ENCODE results near the gene GID8. TPM values are rescaled to one million over a fixed set of nuclear protein-coding genes. Genes with fewer than 3 reads are reported as not detected.

The GID8 gene
- total RNA-seq, 1 experiment from 2014 or later = 35.6 TPM

DNA sequence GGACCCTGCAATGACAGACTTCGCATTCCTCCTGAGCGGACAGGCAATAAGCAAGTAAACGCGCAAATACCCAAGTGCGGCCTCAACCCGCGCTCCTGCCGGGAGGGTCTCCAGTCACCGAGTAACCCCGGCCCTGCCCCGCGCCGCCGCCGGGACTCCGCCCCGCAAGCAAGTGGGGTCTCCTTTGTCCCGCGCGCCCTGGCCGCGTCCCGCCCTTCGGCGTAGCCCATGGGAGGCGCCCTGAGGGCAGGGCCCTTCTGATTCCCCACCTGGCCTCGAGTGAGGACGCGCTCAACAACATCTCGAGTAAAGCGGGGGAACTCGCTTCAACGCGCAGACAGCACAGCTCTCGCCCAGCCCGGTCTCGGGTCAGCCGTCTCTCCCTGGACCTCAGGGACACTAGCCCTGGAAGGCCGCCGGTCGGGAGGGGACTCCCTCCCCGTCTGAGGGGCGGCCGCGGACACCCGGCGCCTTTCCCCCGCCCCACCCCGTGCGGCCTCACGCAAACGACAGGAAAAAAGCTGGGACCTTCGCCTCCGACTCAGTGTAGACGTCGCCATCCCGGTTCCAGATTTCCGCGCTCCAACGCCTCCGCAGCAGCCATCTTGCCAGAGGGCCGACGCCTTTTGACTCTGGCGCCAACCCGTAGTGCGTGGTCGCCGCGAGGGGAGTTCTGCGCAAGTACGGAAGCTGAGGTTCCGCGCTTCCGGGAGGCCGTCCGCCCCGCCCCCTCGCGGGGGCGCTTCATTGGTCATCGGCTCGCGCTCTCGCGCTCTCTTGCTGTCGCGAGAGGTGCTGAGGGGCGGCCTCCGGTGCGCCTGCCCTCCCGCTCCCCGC, 461 bp upstream of the GID8 start:
- H3K27me3 ChIP-seq (ENCODE audit: insufficient read depth, low read length) = no peaks in the 10 kb centered on the region
- H3K4me2 ChIP-seq (ENCODE audit: low read length) = peak overlapping the region; percentile 80
- H3K27ac ChIP-seq (ENCODE audit: low read depth, low read length) = peak overlapping the region; percentile 98
- BruUV-seq (replicated peaks) = no TSS peak
- peaks cover 14 to 28% of the 10 kb centered on the region in 2 experiments; a peak in 2 of 4 replicates for H3K36me3 ChIP-seq (ENCODE audit: control insufficient read depth in 1 of 2, insufficient read depth in 2 of 2, low read length in 2 of 2)
- RAD21 ChIA-PET (ENCODE audit: low non-redundant PET in 1 of 2, low total read pairs in 2 of 2, uncharacterized antibody in 2 of 2, unreplicated experiment in 2 of 2) = no interaction called here
- CTCF ChIA-PET = interaction anchor here (1.4 kb wide), 1 partner anchor 29 kb away, joined by 3 read pairs; no protein-coding TSS in a partner anchor
- peaks cover 15% of the 10 kb centered on the region; the same call in 1 of the 2 replicates for H4K20me1 ChIP-seq (ENCODE audit: insufficient read depth)
- H3K9me2 ChIP-seq (ENCODE audit: insufficient read depth) = no peaks in the 10 kb centered on the region
- peak; percentile 90 for ATAC-seq
- H3K4me1 ChIP-seq (ENCODE audit: control insufficient read depth in 1 of 2, insufficient read depth in 2 of 2, low read length in 2 of 2) = peaks cover 10 to 29% of the 10 kb centered on the region in 2 experiments; a peak in 3 of 4 replicates
- intact Hi-C loops (cut with micrococcal nuclease) = no loop called here
- H3K9me3 ChIP-seq (ENCODE audit: control insufficient read depth in 1 of 2, insufficient read depth in 1 of 2, low read depth in 1 of 2, low read length in 2 of 2) = no peaks in the 10 kb centered on the region
- POLR2A ChIA-PET = interaction anchor here (1.2 kb wide), 1 partner anchor 16 kb away, joined by 3 read pairs; no protein-coding TSS in a partner anchor
- DNase-seq (ENCODE audit: low read depth, low spot score) = peak; percentile 90
- H3K9ac ChIP-seq (ENCODE audit: low read length) = peak overlapping the region; percentile 100
- H3K4me3 ChIP-seq (replicated peaks in 1 of 2; ENCODE audit: low read depth in 1 of 2, low read length in 2 of 2) = peak overlapping the region; percentile 76 to 95
- H3K79me2 ChIP-seq (ENCODE audit: insufficient read depth, low read length) = peaks cover 94% of the 10 kb centered on the region
- H2AFZ ChIP-seq (ENCODE audit: low read depth, low read length, poor library complexity, severe bottlenecking) = no peak overlapping the region
- no peak for TF ChIP-seq FOSL1 (IDR thresholded peaks at IDR 0.05; ENCODE audit: low read depth)
- TF ChIP-seq, protein P1, sequence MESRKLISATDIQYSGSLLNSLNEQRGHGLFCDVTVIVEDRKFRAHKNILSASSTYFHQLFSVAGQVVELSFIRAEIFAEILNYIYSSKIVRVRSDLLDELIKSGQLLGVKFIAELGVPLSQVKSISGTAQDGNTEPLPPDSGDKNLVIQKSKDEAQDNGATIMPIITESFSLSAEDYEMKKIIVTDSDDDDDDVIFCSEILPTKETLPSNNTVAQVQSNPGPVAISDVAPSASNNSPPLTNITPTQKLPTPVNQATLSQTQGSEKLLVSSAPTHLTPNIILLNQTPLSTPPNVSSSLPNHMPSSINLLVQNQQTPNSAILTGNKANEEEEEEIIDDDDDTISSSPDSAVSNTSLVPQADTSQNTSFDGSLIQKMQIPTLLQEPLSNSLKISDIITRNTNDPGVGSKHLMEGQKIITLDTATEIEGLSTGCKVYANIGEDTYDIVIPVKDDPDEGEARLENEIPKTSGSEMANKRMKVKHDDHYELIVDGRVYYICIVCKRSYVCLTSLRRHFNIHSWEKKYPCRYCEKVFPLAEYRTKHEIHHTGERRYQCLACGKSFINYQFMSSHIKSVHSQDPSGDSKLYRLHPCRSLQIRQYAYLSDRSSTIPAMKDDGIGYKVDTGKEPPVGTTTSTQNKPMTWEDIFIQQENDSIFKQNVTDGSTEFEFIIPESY (IDR thresholded peaks at IDR 0.05; ENCODE audit: extremely low read depth, insufficient replicate concordance, low read length) = peak; percentile 96
- peak; percentile 96 for TF ChIP-seq EGR1 (IDR thresholded peaks at IDR 0.05; ENCODE audit: low read depth)
- TF ChIP-seq RAD21 (IDR thresholded peaks at IDR 0.05; ENCODE audit: low read depth) = no peak
- TF ChIP-seq ELF1 (IDR thresholded peaks at IDR 0.05; ENCODE audit: borderline replicate concordance, low read depth) = peak; percentile 97
- TF ChIP-seq, protein P2, sequence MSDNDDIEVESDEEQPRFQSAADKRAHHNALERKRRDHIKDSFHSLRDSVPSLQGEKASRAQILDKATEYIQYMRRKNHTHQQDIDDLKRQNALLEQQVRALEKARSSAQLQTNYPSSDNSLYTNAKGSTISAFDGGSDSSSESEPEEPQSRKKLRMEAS (IDR thresholded peaks at IDR 0.05) = peak; percentile 98
- no peak for TF ChIP-seq JUND (IDR thresholded peaks at IDR 0.05)
- no peak for TF ChIP-seq ATF3 (IDR thresholded peaks at IDR 0.05)
- peak; percentile 96 for TF ChIP-seq YY1 (IDR thresholded peaks at IDR 0.05; ENCODE audit: extremely low read depth, insufficient replicate concordance, low read depth, low read length)
- peak; percentile 82; the same call in 1 of the 2 replicates for TF ChIP-seq CBX3 (IDR thresholded peaks at IDR 0.05; ENCODE audit: low read depth)
- TF ChIP-seq SRF (IDR thresholded peaks at IDR 0.05; ENCODE audit: low read depth) = no peak
- no peak for TF ChIP-seq CEBPB (IDR thresholded peaks at IDR 0.05; ENCODE audit: low read depth)
- TF ChIP-seq SIN3A (IDR thresholded peaks at IDR 0.05; ENCODE audit: low read depth) = peak; percentile 85
- no peak for TF ChIP-seq EZH2phosphoT487 (IDR thresholded peaks at IDR 0.05; ENCODE audit: borderline replicate concordance)
- peak; percentile 78 for TF ChIP-seq SP1 (IDR thresholded peaks at IDR 0.05; ENCODE audit: low read depth)
- peak; percentile 77 for TF ChIP-seq ZFX (IDR thresholded peaks at IDR 0.05)
- peak; percentile 86 for TF ChIP-seq POLR2AphosphoS5 (IDR thresholded peaks at IDR 0.05; ENCODE audit: low read depth, low read length)
- TF ChIP-seq, protein P3, sequence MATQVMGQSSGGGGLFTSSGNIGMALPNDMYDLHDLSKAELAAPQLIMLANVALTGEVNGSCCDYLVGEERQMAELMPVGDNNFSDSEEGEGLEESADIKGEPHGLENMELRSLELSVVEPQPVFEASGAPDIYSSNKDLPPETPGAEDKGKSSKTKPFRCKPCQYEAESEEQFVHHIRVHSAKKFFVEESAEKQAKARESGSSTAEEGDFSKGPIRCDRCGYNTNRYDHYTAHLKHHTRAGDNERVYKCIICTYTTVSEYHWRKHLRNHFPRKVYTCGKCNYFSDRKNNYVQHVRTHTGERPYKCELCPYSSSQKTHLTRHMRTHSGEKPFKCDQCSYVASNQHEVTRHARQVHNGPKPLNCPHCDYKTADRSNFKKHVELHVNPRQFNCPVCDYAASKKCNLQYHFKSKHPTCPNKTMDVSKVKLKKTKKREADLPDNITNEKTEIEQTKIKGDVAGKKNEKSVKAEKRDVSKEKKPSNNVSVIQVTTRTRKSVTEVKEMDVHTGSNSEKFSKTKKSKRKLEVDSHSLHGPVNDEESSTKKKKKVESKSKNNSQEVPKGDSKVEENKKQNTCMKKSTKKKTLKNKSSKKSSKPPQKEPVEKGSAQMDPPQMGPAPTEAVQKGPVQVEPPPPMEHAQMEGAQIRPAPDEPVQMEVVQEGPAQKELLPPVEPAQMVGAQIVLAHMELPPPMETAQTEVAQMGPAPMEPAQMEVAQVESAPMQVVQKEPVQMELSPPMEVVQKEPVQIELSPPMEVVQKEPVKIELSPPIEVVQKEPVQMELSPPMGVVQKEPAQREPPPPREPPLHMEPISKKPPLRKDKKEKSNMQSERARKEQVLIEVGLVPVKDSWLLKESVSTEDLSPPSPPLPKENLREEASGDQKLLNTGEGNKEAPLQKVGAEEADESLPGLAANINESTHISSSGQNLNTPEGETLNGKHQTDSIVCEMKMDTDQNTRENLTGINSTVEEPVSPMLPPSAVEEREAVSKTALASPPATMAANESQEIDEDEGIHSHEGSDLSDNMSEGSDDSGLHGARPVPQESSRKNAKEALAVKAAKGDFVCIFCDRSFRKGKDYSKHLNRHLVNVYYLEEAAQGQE (IDR thresholded peaks at IDR 0.05; ENCODE audit: low read depth) = no peak
- peak; percentile 80 for TF ChIP-seq POLR2A (IDR thresholded peaks at IDR 0.05; ENCODE audit: borderline replicate concordance, extremely low read depth, insufficient read depth, insufficient read length)
- no peak for TF ChIP-seq ZNF274 (IDR thresholded peaks at IDR 0.05; ENCODE audit: low read depth, low read length)
